Muscle layer of duodenum (tissue), 2 donors: ENCODE results near the gene ANKRD30B.
"Not testable (repeated sequence)": the region's sequence is repeated elsewhere in the genome, so short reads cannot be mapped to it uniquely, and the experiment has no call there.

Experiments
- H3K27ac ChIP-seq: one replicate; pipeline ENCODE4 v1.7.0; 2013; ENCODE audit warnings: mild to moderate bottlenecking, low read length
- H3K27me3 ChIP-seq: one replicate; pipeline ENCODE4 v1.7.0; 2013; ENCODE audit warnings: low read depth, mild to moderate bottlenecking, control low read depth, low read length
- H3K36me3 ChIP-seq, 2 donors: one replicate each; pipeline ENCODE4 v1.7.0; 2013; ENCODE audit warnings: low read length in 2 of 2, control low read depth in 1 of 2, mild to moderate bottlenecking in 1 of 2; ENCODE audit not compliant: insufficient read depth in 2 of 2, control insufficient read depth in 1 of 2
- H3K4me1 ChIP-seq, 2 donors: one replicate each; pipeline ENCODE4 v1.7.0; 2013; ENCODE audit warnings: low read length in 2 of 2, mild to moderate bottlenecking in 2 of 2, control low read depth in 1 of 2, moderate library complexity in 1 of 2; ENCODE audit not compliant: insufficient read depth in 2 of 2, control insufficient read depth in 1 of 2
- H3K4me3 ChIP-seq, 2 donors: one replicate each; pipeline ENCODE4 v1.7.0; 2013; ENCODE audit warnings: low read length in 2 of 2, low read depth in 1 of 2, mild to moderate bottlenecking in 1 of 2
- H3K9me3 ChIP-seq, 2 donors: one replicate each; pipeline ENCODE4 v1.7.0; 2013; ENCODE audit warnings: low read length in 2 of 2, control low read depth in 1 of 2, mild to moderate bottlenecking in 1 of 2; ENCODE audit not compliant: control insufficient read depth in 1 of 2
- donor health status: healthy.

Gene ANKRD30B

GRCh38 chr18:14776801-14777200, 28.8 kb downstream of the ANKRD30B start:
- Histone ChIP-seq H3K4me3 (no peak overlapping the region), H3K27ac (no peak overlapping the region), H3K27me3 (no peaks in the 10 kb centered on the region), H3K36me3 (no peaks in the 10 kb centered on the region), H3K4me1 (no peaks in the 10 kb centered on the region), H3K9me3 (no peaks in the 10 kb centered on the region)

- no peak overlapping the region for H3K27ac ChIP-seq
- H3K36me3 ChIP-seq = no peaks in the 10 kb centered on the region
- H3K4me3 ChIP-seq = no peak overlapping the region
- H3K9me3 ChIP-seq = no peaks in the 10 kb centered on the region
- no peaks in the 10 kb centered on the region for H3K4me1 ChIP-seq
- no peaks in the 10 kb centered on the region for H3K27me3 ChIP-seq
These were observed 33.7 kb downstream of the ANKRD30B start for GRCh38 chr18:14781671-14782070.

- H3K27me3 ChIP-seq = no peaks in the 10 kb centered on the region
- no peak overlapping the region for H3K4me3 ChIP-seq
- H3K4me1 ChIP-seq = no peaks in the 10 kb centered on the region
These were observed 36.2 kb downstream of the ANKRD30B start for GRCh38 chr18:14784133-14784532.

DNA sequence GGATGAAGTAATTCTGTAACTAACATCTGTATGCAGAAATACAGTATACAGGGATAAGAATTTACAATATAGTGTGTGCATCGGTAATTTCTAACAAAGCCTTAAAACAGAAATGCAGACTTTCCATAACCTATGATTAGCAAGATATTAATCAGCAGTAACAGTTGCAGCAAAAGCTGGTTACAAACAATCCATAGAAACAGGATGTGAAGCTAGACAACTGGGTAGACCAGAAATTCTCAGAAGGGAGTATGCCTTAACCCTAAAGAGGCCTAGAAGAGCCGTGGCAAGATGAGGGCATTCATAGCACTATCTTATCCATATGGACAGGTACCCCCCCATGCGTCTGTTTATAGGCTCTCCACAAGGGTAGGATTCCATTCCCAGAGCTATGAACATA, 48.9 kb downstream of the ANKRD30B start:
- not testable (repeated sequence) for H3K4me3 ChIP-seq, H3K27me3 ChIP-seq, H3K4me1 ChIP-seq, H3K36me3 ChIP-seq, H3K27ac ChIP-seq, H3K9me3 ChIP-seq

More at GRCh38 chr18:14784133-14784532, 36.2 kb downstream of the ANKRD30B start:
- Histone ChIP-seq H3K27ac (no peak overlapping the region), H3K36me3 (no peaks in the 10 kb centered on the region), H3K9me3 (no peaks in the 10 kb centered on the region)

DNA sequence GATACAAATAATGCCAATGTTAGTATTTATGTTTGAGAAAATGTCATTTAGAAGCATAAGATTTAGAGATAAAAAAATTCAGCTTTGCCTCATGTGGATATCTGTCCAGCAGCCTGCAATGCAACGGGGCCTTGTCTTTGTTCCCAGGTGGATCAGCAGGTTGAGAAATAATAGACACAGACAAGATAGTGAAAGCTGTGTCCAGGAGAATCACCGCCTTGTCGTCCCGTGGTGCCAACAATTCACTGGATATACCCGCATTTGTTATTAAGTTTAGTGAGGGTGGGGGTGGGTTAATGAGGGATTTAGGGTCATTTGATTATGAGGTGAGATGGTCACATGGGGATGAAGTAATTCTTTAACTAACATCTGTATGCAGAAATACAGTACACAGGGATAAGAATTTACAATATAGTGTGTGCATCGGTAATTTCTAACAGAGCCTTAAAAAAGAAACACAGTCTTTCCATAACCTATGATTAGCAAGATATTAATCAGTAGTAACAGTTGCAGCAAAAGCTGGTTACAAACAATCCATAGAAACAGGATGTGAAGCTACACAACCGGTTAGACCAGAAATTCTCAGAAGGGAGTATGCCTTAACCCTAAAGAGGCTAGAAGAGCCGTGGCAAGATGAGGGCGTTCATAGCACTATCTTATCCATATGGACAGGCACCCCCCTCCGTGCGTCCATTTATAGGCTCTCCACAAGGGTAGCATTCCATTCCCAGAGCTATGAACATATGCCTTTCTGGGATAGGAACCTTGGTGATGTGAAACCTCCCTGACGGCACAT, 50.2 kb downstream of the ANKRD30B start:
- H3K27me3 ChIP-seq, H3K9me3 ChIP-seq, H3K36me3 ChIP-seq, H3K4me1 ChIP-seq, H3K4me3 ChIP-seq, H3K27ac ChIP-seq: not testable (repeated sequence)

DNA sequence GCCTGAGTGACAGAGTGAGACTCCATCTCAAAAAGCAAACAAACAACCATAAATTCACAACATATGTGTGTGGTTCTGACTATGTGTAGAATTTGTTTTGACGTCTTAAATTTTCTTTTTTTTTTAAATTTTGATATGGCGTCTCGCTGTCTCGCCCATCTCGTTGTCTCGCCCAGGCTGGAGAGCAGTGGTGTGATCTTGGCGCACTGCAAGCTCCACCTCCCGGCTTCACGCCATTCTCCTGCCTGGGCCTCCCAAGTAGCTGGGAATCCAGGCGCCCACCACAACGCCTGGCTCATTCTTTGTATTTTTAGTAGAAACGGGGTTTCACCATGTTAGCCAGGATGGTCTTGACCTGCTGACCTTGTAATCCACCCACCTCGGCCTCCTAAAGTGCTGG, 63.1 kb downstream of the ANKRD30B start:
- not testable (repeated sequence) for H3K36me3 ChIP-seq, H3K9me3 ChIP-seq

DNA sequence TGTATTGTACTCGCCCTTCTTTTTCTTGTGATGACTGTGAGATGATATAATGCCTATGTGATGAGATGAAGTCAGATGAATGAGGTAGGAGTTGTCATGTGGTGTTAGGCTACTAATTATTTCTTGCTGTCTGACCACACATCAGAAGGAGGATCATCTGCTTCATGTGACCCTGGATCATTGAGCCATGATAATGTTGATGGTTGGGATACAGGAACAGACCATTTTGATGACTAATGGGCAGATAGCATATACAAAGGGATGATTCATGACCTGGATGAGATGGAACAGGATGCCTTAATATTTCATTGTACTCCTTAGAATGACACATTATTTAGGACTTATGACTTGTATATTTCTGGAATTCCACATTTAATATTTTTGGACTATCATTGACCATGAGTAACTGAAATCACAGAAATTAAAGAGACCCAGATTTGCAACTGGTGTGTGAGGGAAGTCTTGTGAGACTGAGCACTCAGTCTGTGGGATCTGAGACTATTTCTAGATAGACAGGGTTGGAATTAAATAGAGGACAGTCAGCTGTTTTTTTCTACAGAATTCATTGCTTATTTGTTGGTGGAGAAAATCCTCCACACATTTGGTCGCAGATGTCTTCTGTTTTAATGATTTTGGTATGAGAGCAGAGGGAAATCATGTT, 79.1 kb downstream of the ANKRD30B start:
- not testable (repeated sequence) for H3K36me3 ChIP-seq, H3K27ac ChIP-seq, H3K27me3 ChIP-seq, H3K4me1 ChIP-seq, H3K4me3 ChIP-seq, H3K9me3 ChIP-seq

More for the DNA sequence above, 63.1 kb downstream of the ANKRD30B start:
- not testable (repeated sequence) for H3K27ac ChIP-seq, H3K4me3 ChIP-seq, H3K27me3 ChIP-seq, H3K4me1 ChIP-seq

DNA sequence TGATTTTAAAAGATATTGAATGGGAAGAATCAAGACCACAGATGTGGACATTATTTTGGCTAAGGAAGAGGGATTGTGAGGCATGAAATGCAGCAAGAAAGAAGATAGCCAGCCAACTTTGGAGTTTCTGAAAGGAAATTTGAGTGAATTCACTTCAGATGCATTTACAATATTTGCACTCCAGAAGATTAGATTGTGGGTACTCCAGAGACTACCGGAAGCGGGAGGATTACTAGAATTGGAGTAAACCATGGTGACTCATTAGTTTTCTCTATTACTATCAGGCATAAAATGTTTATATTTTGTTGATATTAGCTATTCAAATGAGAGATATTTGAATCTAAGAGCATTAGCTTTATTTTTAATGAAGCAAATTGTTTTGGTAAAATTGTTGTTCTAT, 93.6 kb downstream of the ANKRD30B start:
- not testable (repeated sequence) for H3K9me3 ChIP-seq, H3K4me1 ChIP-seq, H3K4me3 ChIP-seq, H3K36me3 ChIP-seq, H3K27me3 ChIP-seq, H3K27ac ChIP-seq

GRCh38 chr18:14851533-14851932, 103.6 kb downstream of the ANKRD30B start:
- not testable (repeated sequence) for H3K4me3 ChIP-seq, H3K36me3 ChIP-seq, H3K4me1 ChIP-seq, H3K27me3 ChIP-seq, H3K9me3 ChIP-seq, H3K27ac ChIP-seq

- H3K27ac ChIP-seq, H3K4me3 ChIP-seq, H3K36me3 ChIP-seq, H3K4me1 ChIP-seq, H3K27me3 ChIP-seq, H3K9me3 ChIP-seq: not testable (repeated sequence)
These were observed 107.7 kb downstream of the ANKRD30B start for GRCh38 chr18:14855634-14856033.

DNA sequence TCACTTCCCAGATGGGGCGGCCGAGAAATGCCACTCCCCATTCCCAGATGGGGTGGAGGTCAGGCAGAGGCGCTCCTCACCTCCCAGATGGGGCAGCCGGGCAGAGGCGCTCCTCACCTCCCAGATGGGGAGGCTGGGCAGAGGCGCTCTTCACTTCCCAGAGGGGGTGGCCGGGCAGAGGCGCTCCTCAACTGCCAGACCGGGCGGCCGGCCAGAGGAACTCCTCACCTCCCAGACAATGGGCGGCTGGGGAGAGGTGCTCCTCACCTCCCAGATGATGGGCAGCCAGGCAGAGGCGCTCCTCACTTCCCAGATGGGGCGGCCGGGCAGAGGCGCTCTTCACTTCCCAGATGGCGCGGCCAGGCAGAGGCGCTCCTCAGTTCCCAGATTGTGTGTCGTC, 108.3 kb downstream of the ANKRD30B start:
- H3K4me3 ChIP-seq, H3K36me3 ChIP-seq, H3K27me3 ChIP-seq, H3K27ac ChIP-seq, H3K4me1 ChIP-seq, H3K9me3 ChIP-seq: not testable (repeated sequence)

GRCh38 chr18:14858514-14858913, 110.5 kb downstream of the ANKRD30B start:
- not testable (repeated sequence) for H3K9me3 ChIP-seq, H3K4me3 ChIP-seq, H3K27ac ChIP-seq, H3K27me3 ChIP-seq, H3K4me1 ChIP-seq, H3K36me3 ChIP-seq
